Measurements from ENCODE around the gene AKIP1. TPM values are rescaled to one million over a fixed set of nuclear protein-coding genes. Genes with fewer than 3 reads are reported as not detected.

The AKIP1 gene
- total RNA-seq, 1 experiment from 2014 or later = 28.7 TPM

DNA sequence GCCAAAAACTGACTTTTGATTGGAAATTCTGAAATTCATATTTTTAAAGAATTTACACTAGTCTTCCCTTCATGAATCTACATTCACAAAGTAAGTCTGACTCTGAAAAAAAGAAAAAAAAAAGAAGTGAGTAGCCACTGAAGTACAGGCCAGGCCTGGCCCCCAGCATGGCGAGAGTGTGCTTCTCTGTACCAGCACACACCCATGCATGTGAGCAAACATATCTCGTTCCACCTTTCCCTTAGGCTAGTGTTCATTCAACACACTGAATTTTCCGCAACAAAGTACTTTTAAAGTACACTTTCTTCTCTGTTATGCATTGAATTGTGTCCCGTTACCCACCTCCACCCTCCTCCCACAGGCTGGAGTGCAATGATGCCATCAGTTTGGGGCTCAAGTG is 17.2 kb downstream of the AKIP1 start:
- Histone ChIP-seq H3K9me3 (no peaks in the 10 kb centered on the region), H3K4me1 (peaks cover 5% of the 10 kb centered on the region; the same call in 1 of the 2 replicates), H3K4me3 (ENCODE audit: low read depth, low read length) (no peak overlapping the region), H3K36me3 (ENCODE audit: control insufficient read depth, insufficient read depth, low read length) (no peaks in the 10 kb centered on the region), H3K27me3 (replicated peaks; ENCODE audit: control insufficient read depth, insufficient read depth, low read length) (no peaks in the 10 kb centered on the region)
- ChIA-PET POLR2A (no interaction called here), CTCF (no interaction called here)
- Mint-ChIP-seq H3K36me3 (ENCODE audit: insufficient read depth, unreplicated experiment) (no peaks in the 10 kb centered on the region), H3K4me1 (ENCODE audit: low read depth, unreplicated experiment) (no peaks in the 10 kb centered on the region), H3K4me3 (ENCODE audit: unreplicated experiment) (no peak overlapping the region), H3K27me3 (ENCODE audit: insufficient read depth, unreplicated experiment) (no peaks in the 10 kb centered on the region), H3K27ac (ENCODE audit: unreplicated experiment) (no peak overlapping the region), H3K9me3 (ENCODE audit: unreplicated experiment) (no peaks in the 10 kb centered on the region)
- no peak for DNase-seq
- BruUV-seq (replicated peaks) = no TSS peak
- TF ChIP-seq, protein P1, sequence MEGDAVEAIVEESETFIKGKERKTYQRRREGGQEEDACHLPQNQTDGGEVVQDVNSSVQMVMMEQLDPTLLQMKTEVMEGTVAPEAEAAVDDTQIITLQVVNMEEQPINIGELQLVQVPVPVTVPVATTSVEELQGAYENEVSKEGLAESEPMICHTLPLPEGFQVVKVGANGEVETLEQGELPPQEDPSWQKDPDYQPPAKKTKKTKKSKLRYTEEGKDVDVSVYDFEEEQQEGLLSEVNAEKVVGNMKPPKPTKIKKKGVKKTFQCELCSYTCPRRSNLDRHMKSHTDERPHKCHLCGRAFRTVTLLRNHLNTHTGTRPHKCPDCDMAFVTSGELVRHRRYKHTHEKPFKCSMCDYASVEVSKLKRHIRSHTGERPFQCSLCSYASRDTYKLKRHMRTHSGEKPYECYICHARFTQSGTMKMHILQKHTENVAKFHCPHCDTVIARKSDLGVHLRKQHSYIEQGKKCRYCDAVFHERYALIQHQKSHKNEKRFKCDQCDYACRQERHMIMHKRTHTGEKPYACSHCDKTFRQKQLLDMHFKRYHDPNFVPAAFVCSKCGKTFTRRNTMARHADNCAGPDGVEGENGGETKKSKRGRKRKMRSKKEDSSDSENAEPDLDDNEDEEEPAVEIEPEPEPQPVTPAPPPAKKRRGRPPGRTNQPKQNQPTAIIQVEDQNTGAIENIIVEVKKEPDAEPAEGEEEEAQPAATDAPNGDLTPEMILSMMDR (IDR thresholded peaks at IDR 0.05; ENCODE audit: insufficient read depth in 1 of 2, low read depth in 1 of 2, low read length in 1 of 2, severe bottlenecking in 1 of 2, unreplicated experiment in 1 of 2) = no peak
- intact Hi-C loops (cut with micrococcal nuclease; ENCODE audit: unreplicated experiment) = no loop called here

DNA sequence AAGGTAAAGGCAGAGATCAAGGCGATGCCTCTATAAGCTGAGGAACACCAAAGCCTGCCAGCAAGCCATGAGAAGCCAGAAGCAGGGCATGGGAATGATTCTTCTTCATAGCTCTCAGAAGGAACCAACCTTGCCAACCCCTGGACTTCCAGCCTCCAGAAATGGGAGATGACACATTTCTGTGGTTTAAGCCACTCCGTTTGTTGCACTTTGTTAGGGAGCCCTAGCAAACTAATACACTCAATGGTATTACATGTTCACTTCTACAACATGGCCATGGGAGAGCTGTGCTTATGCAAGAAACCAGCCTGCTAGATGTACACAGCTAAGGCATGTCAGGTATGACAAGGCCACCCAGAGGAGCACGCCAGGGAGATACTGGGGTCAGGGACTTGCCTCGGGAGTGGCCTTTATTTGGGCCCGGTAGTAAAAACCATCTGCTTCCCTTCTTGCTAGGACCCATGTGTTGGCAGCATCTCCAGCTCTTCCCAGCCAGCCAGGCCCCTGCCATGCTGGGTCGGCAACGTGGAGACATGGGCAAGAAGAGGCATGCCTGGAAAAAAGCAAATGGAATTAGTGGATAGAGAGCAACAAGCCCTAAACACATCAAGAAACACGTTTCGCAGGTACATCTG is 18.1 kb downstream of the AKIP1 start:
- no peaks in the 10 kb centered on the region for H3K9me3 ChIP-seq
- H3K27me3 Mint-ChIP-seq (ENCODE audit: insufficient read depth, unreplicated experiment) = no peaks in the 10 kb centered on the region
- H3K27me3 ChIP-seq (replicated peaks; ENCODE audit: control insufficient read depth, insufficient read depth, low read length) = no peaks in the 10 kb centered on the region
- no peak for DNase-seq
- H3K36me3 ChIP-seq (ENCODE audit: control insufficient read depth, insufficient read depth, low read length) = no peaks in the 10 kb centered on the region
- peaks cover 14% of the 10 kb centered on the region for H3K4me1 ChIP-seq
- no peaks in the 10 kb centered on the region for H3K9me3 Mint-ChIP-seq (ENCODE audit: unreplicated experiment)
- no peak overlapping the region for H3K27ac Mint-ChIP-seq (ENCODE audit: unreplicated experiment)
- H3K4me1 Mint-ChIP-seq (ENCODE audit: low read depth, unreplicated experiment) = no peaks in the 10 kb centered on the region
- H3K36me3 Mint-ChIP-seq (ENCODE audit: insufficient read depth, unreplicated experiment) = no peaks in the 10 kb centered on the region
- no TSS peak for BruUV-seq (replicated peaks)
- H3K4me3 ChIP-seq (ENCODE audit: low read depth, low read length) = no peak overlapping the region
- TF ChIP-seq, protein P1 (IDR thresholded peaks at IDR 0.05; ENCODE audit: insufficient read depth in 1 of 2, low read depth in 1 of 2, low read length in 1 of 2, severe bottlenecking in 1 of 2, unreplicated experiment in 1 of 2) = no peak
- intact Hi-C loops (cut with micrococcal nuclease; ENCODE audit: unreplicated experiment) = no loop called here
- H3K4me3 Mint-ChIP-seq (ENCODE audit: unreplicated experiment) = no peak overlapping the region
- POLR2A ChIA-PET = no interaction called here
- CTCF ChIA-PET = no interaction called here

DNA sequence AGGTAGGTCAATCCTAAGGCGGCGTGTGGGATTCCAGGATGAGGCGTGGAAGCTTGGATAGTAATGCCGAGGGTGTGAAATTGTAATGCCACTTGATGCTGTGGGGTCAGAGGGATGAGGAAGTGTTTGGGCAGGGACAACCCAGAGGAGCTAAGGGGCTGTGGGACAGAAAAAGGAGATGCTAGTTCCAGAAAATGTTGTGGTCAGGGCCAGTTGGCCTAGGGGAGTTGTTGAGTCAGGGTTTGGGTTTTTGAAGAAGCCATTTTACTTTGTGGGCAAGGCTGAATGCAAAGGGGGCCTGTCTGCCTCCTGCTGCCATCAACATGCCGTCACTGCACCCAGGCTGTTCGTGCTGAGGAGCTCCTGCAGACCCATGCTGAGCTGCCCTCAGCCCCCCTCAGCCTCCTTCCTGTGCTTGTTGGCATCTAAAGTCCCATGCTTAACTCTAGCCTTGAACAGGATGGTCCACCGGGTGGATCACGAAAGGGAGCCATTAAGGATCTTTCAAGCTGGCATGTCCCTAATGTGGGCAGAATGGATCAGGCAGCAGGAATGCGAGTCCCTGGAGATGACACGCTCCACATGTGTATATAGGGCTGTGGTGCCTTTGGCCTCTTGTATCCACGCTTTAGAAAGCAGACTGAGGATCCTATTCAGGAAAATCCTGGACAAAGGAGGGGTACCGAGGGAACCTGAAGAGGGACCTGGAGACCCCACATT is 19.6 kb downstream of the AKIP1 start:
- Mint-ChIP-seq H3K27me3 (ENCODE audit: insufficient read depth, unreplicated experiment) (no peaks in the 10 kb centered on the region), H3K4me3 (ENCODE audit: unreplicated experiment) (no peak overlapping the region), H3K27ac (ENCODE audit: unreplicated experiment) (no peak overlapping the region), H3K9me3 (ENCODE audit: unreplicated experiment) (no peaks in the 10 kb centered on the region), H3K4me1 (ENCODE audit: low read depth, unreplicated experiment) (peaks cover 9% of the 10 kb centered on the region), H3K36me3 (ENCODE audit: insufficient read depth, unreplicated experiment) (no peaks in the 10 kb centered on the region)
- Histone ChIP-seq H3K4me3 (ENCODE audit: low read depth, low read length) (no peak overlapping the region), H3K9me3 (no peaks in the 10 kb centered on the region), H3K36me3 (ENCODE audit: control insufficient read depth, insufficient read depth, low read length) (no peaks in the 10 kb centered on the region), H3K27me3 (replicated peaks; ENCODE audit: control insufficient read depth, insufficient read depth, low read length) (no peaks in the 10 kb centered on the region), H3K4me1 (peaks cover 26% of the 10 kb centered on the region)
- intact Hi-C loops (cut with micrococcal nuclease; ENCODE audit: unreplicated experiment) = no loop called here
- POLR2A ChIA-PET = no interaction called here
- no peak for DNase-seq
- CTCF ChIA-PET = interaction anchor here (0.5 kb wide), 1 partner anchor 701 kb away, joined by 8 read pairs; no protein-coding TSS in a partner anchor
- TF ChIP-seq, protein P1 (IDR thresholded peaks at IDR 0.05; ENCODE audit: insufficient read depth in 1 of 2, low read depth in 1 of 2, low read length in 1 of 2, severe bottlenecking in 1 of 2, unreplicated experiment in 1 of 2) = no peak
- BruUV-seq (replicated peaks) = no TSS peak
